Neural cell (in vitro differentiated cells): Measurements from ENCODE around the gene ZNF276. TPM values are rescaled to one million over a fixed set of nuclear protein-coding genes. Genes with fewer than 3 reads are reported as not detected.

ENCODE experiments used
- H2AFZ ChIP-seq: fragments of 200-600, 300-800 bp; sonication (generic), shearing (Covaris generic); 2 replicates; pipeline ENCODE4 v1.6.0; 2014; ENCODE audit warnings: low read depth, mild to moderate bottlenecking, antibody characterized with exemption, low read length, moderate library complexity
- H3F3A ChIP-seq: fragments of 200-600 bp; shearing (Covaris generic); 2 replicates; pipeline ENCODE4 v1.6.1; 2016; ENCODE audit warnings: mild to moderate bottlenecking, moderate library complexity, mixed read lengths, antibody characterized with exemption, low read length; ENCODE audit not compliant: insufficient read depth, poor library complexity, severe bottlenecking
- H3K27ac ChIP-seq: fragments of 200-600, 300-800 bp; sonication (generic), shearing (Covaris generic); 2 replicates; pipeline ENCODE4 v1.5.1; 2014; ENCODE audit warnings: mild to moderate bottlenecking, low read length, moderate library complexity
- H3K27me3 ChIP-seq: fragments of 300-800, 200-600 bp; sonication (generic), shearing (Covaris generic); 2 replicates; pipeline ENCODE4 v1.6.0; 2014; ENCODE audit warnings: mild to moderate bottlenecking, low read depth, low read length, moderate library complexity; ENCODE audit not compliant: insufficient read depth
- H3K36me3 ChIP-seq: fragments of 300-800, 200-600 bp; sonication (generic), shearing (Covaris generic); 2 replicates; pipeline ENCODE4 v1.5.1; 2014; ENCODE audit warnings: mild to moderate bottlenecking, antibody characterized with exemption, low read length, moderate library complexity; ENCODE audit not compliant: insufficient read depth
- H3K4me2 ChIP-seq: fragments of 300-800, 200-600 bp; sonication (generic), shearing (Covaris generic); 2 replicates; pipeline ENCODE4 v1.6.0; 2014; ENCODE audit warnings: mild to moderate bottlenecking, low read length
- H3K4me3 ChIP-seq: fragments of 300-800, 200-600 bp; sonication (generic), shearing (Covaris generic); 2 replicates; pipeline ENCODE4 v1.5.1; 2014; ENCODE audit warnings: mild to moderate bottlenecking, low read length, moderate library complexity
- H3K79me2 ChIP-seq: fragments of 200-600 bp; shearing (Covaris generic); replicated peaks from 2 replicates; pipeline ENCODE4 v1.6.0; 2014; ENCODE audit warnings: mild to moderate bottlenecking, low read length, moderate library complexity; ENCODE audit not compliant: insufficient read depth
- H3K9ac ChIP-seq: fragments of 300-800, 200-600 bp; sonication (generic), shearing (Covaris generic); 2 replicates; pipeline ENCODE4 v1.6.1; 2016; ENCODE audit warnings: mild to moderate bottlenecking, low read length, mixed read lengths
- H3K9me2 ChIP-seq: fragments of 200-600 bp; shearing (Covaris generic); 2 replicates; pipeline ENCODE4 v1.6.1; 2016; ENCODE audit warnings: mild to moderate bottlenecking, low read length, mixed read lengths; ENCODE audit not compliant: insufficient read depth
- H3K9me3 ChIP-seq: fragments of 200-600, 300-800 bp; sonication (generic), shearing (Covaris generic); 2 replicates; pipeline ENCODE4 v1.6.1; 2016; ENCODE audit warnings: mild to moderate bottlenecking, mixed run types, low read length, moderate library complexity, mixed read lengths
- H4K20me1 ChIP-seq: fragments of 200-600 bp; shearing (Covaris generic); 2 replicates; pipeline ENCODE4 v1.6.1; 2016; ENCODE audit warnings: mild to moderate bottlenecking, mixed run types; ENCODE audit not compliant: insufficient read depth
- CTCF ChIP-seq: fragments of 450-650 bp; IDR thresholded peaks from 2 replicates; pipeline ENCODE4 v1.5.1; 2014; ENCODE audit warnings: antibody characterized with exemption, mild to moderate bottlenecking, moderate library complexity; ENCODE audit not compliant: poor library complexity, severe bottlenecking
- EP300 ChIP-seq: fragments of 450-650 bp; conservative IDR thresholded peaks from 2 replicates; pipeline ENCODE4 v1.6.1; 2014; ENCODE audit warnings: antibody characterized with exemption, mild to moderate bottlenecking, moderate library complexity; ENCODE audit not compliant: poor library complexity, severe bottlenecking
- EZH2 ChIP-seq: fragments of 200-600, 300-800 bp; shearing (Covaris generic), sonication (generic); IDR thresholded peaks from 2 replicates; pipeline ENCODE4 v1.6.1; 2014; ENCODE audit warnings: antibody characterized with exemption, low read length, borderline replicate concordance, mild to moderate bottlenecking; ENCODE audit not compliant: insufficient read depth, poor library complexity, severe bottlenecking
- MXI1 ChIP-seq: fragments of 450-650 bp; conservative IDR thresholded peaks from 2 replicates; pipeline ENCODE4 v1.6.1; 2014; ENCODE audit warnings: antibody characterized with exemption, mild to moderate bottlenecking; ENCODE audit not compliant: poor library complexity, severe bottlenecking
- POLR2AphosphoS5 ChIP-seq: IDR thresholded peaks from 2 replicates; pipeline ENCODE4 v1.6.1; 2012
- RAD21 ChIP-seq: fragments of 450-650 bp; conservative IDR thresholded peaks from 2 replicates; pipeline ENCODE4 v1.6.1; 2014; ENCODE audit warnings: antibody characterized with exemption, mild to moderate bottlenecking, moderate library complexity
- SMC3 ChIP-seq: fragments of 450-650 bp; conservative IDR thresholded peaks from 2 replicates; pipeline ENCODE4 v1.6.1; 2014; ENCODE audit warnings: antibody characterized with exemption, mild to moderate bottlenecking, moderate library complexity; ENCODE audit not compliant: poor library complexity
- TAF1 ChIP-seq: IDR thresholded peaks from 2 replicates; pipeline ENCODE4 v1.6.1; 2012; ENCODE audit warnings: low read depth
- polyA plus RNA-seq: library from polyadenylated mRNA; depleted of rRNA; stranded (reverse); fragments of >200 nt; gene quantifications from 2 replicates; pipeline ENCODE4 v1.2.3, GENCODE V29; 2014
- TF ChIP-seq, protein P1 (sequence below): IDR thresholded peaks from 2 replicates; pipeline ENCODE4 v1.6.1; 2012; ENCODE audit warnings: borderline replicate concordance

Gene ZNF276
- polyA plus RNA-seq, 1 donor from 2014 or later, result 35.4 TPM

DNA sequence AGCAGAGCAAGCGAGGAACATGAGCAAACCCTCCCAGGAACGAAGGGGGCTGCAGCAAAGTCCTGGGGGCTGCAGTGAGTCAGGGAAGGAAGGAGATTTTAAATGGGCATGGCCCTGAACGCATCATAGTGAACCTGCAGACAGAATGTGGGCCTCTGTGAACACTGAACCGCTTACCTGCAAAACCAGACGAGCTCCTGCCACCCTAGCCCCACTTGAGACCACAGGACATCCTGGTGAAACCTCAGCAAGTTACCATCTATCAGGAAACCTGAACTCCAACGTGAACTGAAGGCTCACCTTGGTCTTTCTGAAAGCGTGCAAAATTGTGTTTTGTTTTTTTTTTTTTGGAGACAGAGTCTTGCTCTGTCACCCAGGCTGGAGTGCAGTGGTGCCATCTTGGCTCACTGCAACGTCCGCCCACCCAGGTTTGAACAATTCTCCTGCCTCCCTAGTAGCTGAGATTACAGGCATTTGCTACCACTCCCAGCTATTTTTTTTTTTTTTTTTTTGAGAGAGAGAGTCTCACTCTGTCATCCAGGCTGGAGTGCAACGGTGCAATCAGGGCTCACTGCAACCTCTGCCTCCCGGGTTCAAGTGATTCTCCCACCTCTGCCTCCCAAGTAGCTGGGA, 64.3 kb downstream of the ZNF276 start:
- H3K27me3 ChIP-seq, result no peaks in the 10 kb centered on the region
- no peaks in the 10 kb centered on the region for H3K9me3 ChIP-seq
- H3K4me3 ChIP-seq, result no peak overlapping the region
- H3K79me2 ChIP-seq, result no peaks in the 10 kb centered on the region
- H3K4me2 ChIP-seq, result no peak overlapping the region
- no peak for TF ChIP-seq MXI1
- no peaks in the 10 kb centered on the region for H3K9me2 ChIP-seq
- no peaks in the 10 kb centered on the region for H4K20me1 ChIP-seq
- H3K36me3 ChIP-seq, result no peaks in the 10 kb centered on the region
- no peak overlapping the region for H2AFZ ChIP-seq
- no peak overlapping the region for H3K27ac ChIP-seq
- H3K9ac ChIP-seq, result no peak overlapping the region
- no peaks in the 10 kb centered on the region for H3F3A ChIP-seq

DNA sequence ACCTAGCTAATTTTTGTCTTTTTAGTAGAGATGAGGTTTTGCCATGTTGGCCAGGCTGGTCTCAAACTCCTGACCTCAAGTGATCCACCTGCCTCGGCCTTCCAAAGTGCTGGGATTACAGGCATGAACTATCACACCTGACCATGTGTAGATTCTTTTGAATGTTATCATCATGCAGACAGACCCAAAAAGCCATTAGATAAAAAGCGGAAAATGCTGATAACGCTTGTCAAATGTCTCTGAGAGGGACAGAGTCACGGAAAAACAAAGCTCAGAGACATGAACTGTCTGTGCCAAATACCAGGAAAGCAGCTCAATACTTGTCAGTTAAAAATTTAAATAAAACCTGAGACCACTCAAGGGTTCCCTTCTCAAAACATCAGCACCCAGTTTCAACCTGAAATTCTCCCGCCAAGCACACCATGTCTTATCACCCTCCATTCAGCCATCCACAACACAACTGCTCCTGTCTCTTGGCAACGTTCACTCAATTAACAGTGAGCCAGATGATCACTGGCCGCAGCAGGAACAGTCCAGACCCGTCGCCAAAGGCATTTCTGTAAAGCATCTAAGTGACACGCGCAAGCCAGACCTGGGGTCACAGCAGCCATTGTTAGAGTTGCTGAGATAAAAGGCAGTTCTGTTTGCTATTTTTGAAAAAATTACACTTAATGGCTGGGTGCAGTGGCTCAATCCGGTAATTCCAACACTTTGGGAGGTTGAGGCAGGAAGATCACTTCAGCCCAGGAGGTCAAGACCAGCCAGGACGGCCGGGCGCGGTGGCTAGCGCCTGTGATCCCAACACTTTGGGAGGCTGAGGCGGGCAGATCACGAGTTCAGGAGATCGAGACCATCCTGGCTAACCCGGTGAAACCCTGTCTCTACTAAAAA, 65.4 kb downstream of the ZNF276 start:
- no peak for TF ChIP-seq SMC3
- Histone ChIP-seq H3K36me3 (no peaks in the 10 kb centered on the region), H3K27ac (no peak overlapping the region), H3K4me2 (no peak overlapping the region), H3K9ac (no peak overlapping the region), H3K79me2 (no peaks in the 10 kb centered on the region), H3K4me3 (no peak overlapping the region), H3F3A (no peaks in the 10 kb centered on the region), H4K20me1 (no peaks in the 10 kb centered on the region), H3K27me3 (no peaks in the 10 kb centered on the region), H3K9me3 (no peaks in the 10 kb centered on the region), H3K9me2 (no peaks in the 10 kb centered on the region), H2AFZ (no peak overlapping the region)

DNA sequence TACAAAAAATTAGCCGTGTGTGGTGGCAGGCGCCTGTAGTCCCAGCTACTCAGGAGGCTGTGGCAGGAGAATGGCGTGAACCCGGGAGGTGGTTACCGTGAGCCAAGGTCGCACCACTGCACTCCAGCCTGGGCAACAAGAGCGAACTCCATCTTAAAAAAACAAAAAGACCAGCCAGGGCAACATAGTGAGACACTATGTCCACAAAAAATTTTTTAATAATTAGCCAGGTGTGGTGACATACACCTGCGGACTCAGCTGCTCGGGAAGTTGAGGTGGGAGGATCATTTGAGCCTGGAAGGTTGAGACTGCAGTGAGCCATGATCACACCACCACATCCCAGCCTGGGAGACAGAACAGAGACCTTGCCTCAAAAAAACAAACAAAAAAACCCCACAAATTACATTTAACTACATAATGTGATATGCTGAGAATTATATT, 66.0 kb downstream of the ZNF276 start:
- TF ChIP-seq EZH2 (no peak), EP300 (no peak), POLR2AphosphoS5 (no peak), TAF1 (no peak), SMC3 (no peak), RAD21 (no peak), MXI1 (no peak), CTCF (no peak)
- TF ChIP-seq, protein P1, sequence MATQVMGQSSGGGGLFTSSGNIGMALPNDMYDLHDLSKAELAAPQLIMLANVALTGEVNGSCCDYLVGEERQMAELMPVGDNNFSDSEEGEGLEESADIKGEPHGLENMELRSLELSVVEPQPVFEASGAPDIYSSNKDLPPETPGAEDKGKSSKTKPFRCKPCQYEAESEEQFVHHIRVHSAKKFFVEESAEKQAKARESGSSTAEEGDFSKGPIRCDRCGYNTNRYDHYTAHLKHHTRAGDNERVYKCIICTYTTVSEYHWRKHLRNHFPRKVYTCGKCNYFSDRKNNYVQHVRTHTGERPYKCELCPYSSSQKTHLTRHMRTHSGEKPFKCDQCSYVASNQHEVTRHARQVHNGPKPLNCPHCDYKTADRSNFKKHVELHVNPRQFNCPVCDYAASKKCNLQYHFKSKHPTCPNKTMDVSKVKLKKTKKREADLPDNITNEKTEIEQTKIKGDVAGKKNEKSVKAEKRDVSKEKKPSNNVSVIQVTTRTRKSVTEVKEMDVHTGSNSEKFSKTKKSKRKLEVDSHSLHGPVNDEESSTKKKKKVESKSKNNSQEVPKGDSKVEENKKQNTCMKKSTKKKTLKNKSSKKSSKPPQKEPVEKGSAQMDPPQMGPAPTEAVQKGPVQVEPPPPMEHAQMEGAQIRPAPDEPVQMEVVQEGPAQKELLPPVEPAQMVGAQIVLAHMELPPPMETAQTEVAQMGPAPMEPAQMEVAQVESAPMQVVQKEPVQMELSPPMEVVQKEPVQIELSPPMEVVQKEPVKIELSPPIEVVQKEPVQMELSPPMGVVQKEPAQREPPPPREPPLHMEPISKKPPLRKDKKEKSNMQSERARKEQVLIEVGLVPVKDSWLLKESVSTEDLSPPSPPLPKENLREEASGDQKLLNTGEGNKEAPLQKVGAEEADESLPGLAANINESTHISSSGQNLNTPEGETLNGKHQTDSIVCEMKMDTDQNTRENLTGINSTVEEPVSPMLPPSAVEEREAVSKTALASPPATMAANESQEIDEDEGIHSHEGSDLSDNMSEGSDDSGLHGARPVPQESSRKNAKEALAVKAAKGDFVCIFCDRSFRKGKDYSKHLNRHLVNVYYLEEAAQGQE, result no peak
- H4K20me1 ChIP-seq, result no peaks in the 10 kb centered on the region
- no peak overlapping the region for H2AFZ ChIP-seq
- no peak overlapping the region for H3K9ac ChIP-seq
- H3K36me3 ChIP-seq, result no peaks in the 10 kb centered on the region
- no peaks in the 10 kb centered on the region for H3K79me2 ChIP-seq
- no peak overlapping the region for H3K4me2 ChIP-seq
- no peaks in the 10 kb centered on the region for H3K27me3 ChIP-seq
- no peaks in the 10 kb centered on the region for H3K9me2 ChIP-seq
- H3K9me3 ChIP-seq, result no peaks in the 10 kb centered on the region
- H3F3A ChIP-seq, result no peaks in the 10 kb centered on the region
- H3K27ac ChIP-seq, result no peak overlapping the region
- no peak overlapping the region for H3K4me3 ChIP-seq
